ENCODE measurements around the gene STX16. TPM values are rescaled to one million over a fixed set of nuclear protein-coding genes. Genes with fewer than 3 reads are reported as not detected.

The STX16 gene
- total RNA-seq, 6 experiments from 2014 or later = 18.1 to 25.3 (median 22.2) TPM

GRCh38 chr20:58613061-58613854, 37.8 kb upstream of the STX16 start:
- Histone ChIP-seq H3K36me3 (no peaks in the 10 kb centered on the region), H3K4me1 (no peaks in the 10 kb centered on the region), H3K9me3 (no peaks in the 10 kb centered on the region), H3K27me3 (no peaks in the 10 kb centered on the region), H3K4me3 (no peak overlapping the region), H3K27ac (no peak overlapping the region)
- DNase-seq = peak in 1 of 3 donors; percentile 39
- WGBS (ENCODE audit: insufficient coverage, low coverage, low lambda C conversion rate, missing lambda C conversion rate) = 88% methylated on average over 12 of the region's 17 CpGs
- TF ChIP-seq, protein P1, sequence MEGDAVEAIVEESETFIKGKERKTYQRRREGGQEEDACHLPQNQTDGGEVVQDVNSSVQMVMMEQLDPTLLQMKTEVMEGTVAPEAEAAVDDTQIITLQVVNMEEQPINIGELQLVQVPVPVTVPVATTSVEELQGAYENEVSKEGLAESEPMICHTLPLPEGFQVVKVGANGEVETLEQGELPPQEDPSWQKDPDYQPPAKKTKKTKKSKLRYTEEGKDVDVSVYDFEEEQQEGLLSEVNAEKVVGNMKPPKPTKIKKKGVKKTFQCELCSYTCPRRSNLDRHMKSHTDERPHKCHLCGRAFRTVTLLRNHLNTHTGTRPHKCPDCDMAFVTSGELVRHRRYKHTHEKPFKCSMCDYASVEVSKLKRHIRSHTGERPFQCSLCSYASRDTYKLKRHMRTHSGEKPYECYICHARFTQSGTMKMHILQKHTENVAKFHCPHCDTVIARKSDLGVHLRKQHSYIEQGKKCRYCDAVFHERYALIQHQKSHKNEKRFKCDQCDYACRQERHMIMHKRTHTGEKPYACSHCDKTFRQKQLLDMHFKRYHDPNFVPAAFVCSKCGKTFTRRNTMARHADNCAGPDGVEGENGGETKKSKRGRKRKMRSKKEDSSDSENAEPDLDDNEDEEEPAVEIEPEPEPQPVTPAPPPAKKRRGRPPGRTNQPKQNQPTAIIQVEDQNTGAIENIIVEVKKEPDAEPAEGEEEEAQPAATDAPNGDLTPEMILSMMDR (IDR thresholded peaks at IDR 0.05) = no peak
- no peak for TF ChIP-seq POLR2A (IDR thresholded peaks at IDR 0.05)
- intact Hi-C loops (cut with DNase I) = no loop called here
- ATAC-seq = no peak

DNA sequence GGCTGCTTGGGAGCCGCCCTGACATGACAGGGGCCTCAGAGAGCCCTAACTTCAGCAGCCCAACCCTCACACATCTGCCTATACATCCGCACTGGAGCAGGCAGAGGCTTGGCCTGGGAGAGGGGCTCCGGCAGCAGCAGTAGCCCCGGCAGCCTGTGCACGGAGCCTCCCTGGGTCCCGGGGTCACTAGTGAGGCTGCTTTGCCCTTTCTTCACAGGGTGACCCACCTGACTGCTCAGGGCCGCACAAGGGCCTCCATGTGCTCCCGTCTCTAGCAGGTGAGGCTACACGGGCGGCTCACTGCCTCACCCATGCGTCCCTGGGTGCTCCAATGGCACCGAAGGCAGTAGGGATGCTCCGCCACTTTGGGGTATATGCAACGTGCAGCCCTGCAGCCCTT, 36.7 kb upstream of the STX16 start:
- Histone ChIP-seq H3K27me3 (no peaks in the 10 kb centered on the region), H3K9me3 (no peaks in the 10 kb centered on the region), H3K36me3 (no peaks in the 10 kb centered on the region), H3K4me3 (no peak overlapping the region), H3K4me1 (no peaks in the 10 kb centered on the region), H3K27ac (no peak overlapping the region)
- no CpG with 5 or more reads among the region's 14 CpGs for WGBS (ENCODE audit: insufficient coverage, low coverage, low lambda C conversion rate, missing lambda C conversion rate)
- TF ChIP-seq, protein P1 (IDR thresholded peaks at IDR 0.05) = no peak
- TF ChIP-seq POLR2A (IDR thresholded peaks at IDR 0.05) = no peak
- peak in 1 of 3 donors; percentile 27 for DNase-seq
- intact Hi-C loops (cut with DNase I) = no loop called here
- ATAC-seq = no peak

GRCh38 chr20:58614984-58615760, 35.9 kb upstream of the STX16 start:
- Histone ChIP-seq H3K27ac (no peak overlapping the region), H3K36me3 (no peaks in the 10 kb centered on the region), H3K9me3 (no peaks in the 10 kb centered on the region), H3K27me3 (no peaks in the 10 kb centered on the region), H3K4me3 (no peak overlapping the region), H3K4me1 (no peaks in the 10 kb centered on the region)
- WGBS (ENCODE audit: insufficient coverage, low coverage, low lambda C conversion rate, missing lambda C conversion rate) = 69% methylated on average over 5 of the region's 22 CpGs
- ATAC-seq = no peak
- TF ChIP-seq, protein P1 (IDR thresholded peaks at IDR 0.05) = no peak
- no peak for TF ChIP-seq POLR2A (IDR thresholded peaks at IDR 0.05)
- peak in 1 of 3 donors; percentile 15 for DNase-seq
- intact Hi-C loops (cut with DNase I) = no loop called here

DNA sequence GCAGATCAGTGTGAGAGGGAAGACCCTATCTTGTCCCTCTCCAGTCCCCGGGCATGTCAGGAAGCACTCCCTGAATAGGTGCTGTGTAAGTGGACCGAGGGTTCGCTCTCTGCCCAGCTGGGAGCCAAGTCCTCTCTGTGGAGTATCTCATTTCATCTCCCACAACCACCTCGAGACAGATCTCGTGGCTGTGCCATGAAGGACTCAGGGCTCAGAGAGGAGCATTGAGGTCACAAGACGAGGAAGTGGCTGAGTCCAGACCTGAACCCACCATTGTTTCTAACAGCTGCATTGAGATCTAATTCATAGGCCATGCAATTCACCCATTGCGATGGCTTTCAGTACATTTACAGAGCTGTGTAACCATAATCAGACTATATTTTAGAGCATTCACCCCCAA, 34.7 kb upstream of the STX16 start:
- H3K9me3 ChIP-seq = no peaks in the 10 kb centered on the region
- H3K27ac ChIP-seq = no peak overlapping the region
- H3K4me1 ChIP-seq = no peaks in the 10 kb centered on the region
- DNase-seq (no peak), ATAC-seq (no peak)
- 60% methylated on average over 1 of the region's 7 CpGs for WGBS (ENCODE audit: insufficient coverage, low coverage, low lambda C conversion rate, missing lambda C conversion rate)
- no peaks in the 10 kb centered on the region for H3K36me3 ChIP-seq
- no peaks in the 10 kb centered on the region for H3K27me3 ChIP-seq
- intact Hi-C loops (cut with DNase I) = no loop called here
- H3K4me3 ChIP-seq = no peak overlapping the region
- TF ChIP-seq, protein P1 (IDR thresholded peaks at IDR 0.05) = no peak
- no peak for TF ChIP-seq POLR2A (IDR thresholded peaks at IDR 0.05)
